MG63 (cell line): ENCODE measurements around the gene SLC4A3. TPM values are rescaled to one million over a fixed set of nuclear protein-coding genes. Genes with fewer than 3 reads are reported as not detected.

Experiments
- DNase-seq: peaks from one replicate; pipeline ENCODE4 v3.0.0-alpha.2; 2020
- H3K27me3 ChIP-seq: fragments of 250-450 bp; sonication (Bioruptor Pico); 2 replicates; pipeline ENCODE4 v1.5.1; 2020; ENCODE audit warnings: mild to moderate bottlenecking, moderate library complexity
- H3K36me3 ChIP-seq: fragments of 250-450 bp; sonication (Bioruptor Pico); 2 replicates; pipeline ENCODE4 v1.5.1; 2020; ENCODE audit warnings: mild to moderate bottlenecking, moderate library complexity
- H3K4me3 ChIP-seq: fragments of 250-450 bp; sonication (Bioruptor Pico); 2 replicates; pipeline ENCODE4 v1.5.1; 2020; ENCODE audit warnings: mild to moderate bottlenecking, moderate library complexity
- H3K9me3 ChIP-seq: fragments of 250-450 bp; sonication (Bioruptor Pico); 2 replicates; pipeline ENCODE4 v1.5.1; 2020; ENCODE audit warnings: mild to moderate bottlenecking, moderate library complexity
- total RNA-seq: library from RNA; depleted of rRNA; stranded (reverse); fragments of >200 nt; shearing (Covaris generic); gene quantifications from 2 replicates; pipeline ENCODE4 v1.2.3, GENCODE V29; 2014; ENCODE audit warnings: low replicate concordance

The SLC4A3 gene
- total RNA-seq, 1 experiment from 2014 or later, result 3.0 TPM

DNA sequence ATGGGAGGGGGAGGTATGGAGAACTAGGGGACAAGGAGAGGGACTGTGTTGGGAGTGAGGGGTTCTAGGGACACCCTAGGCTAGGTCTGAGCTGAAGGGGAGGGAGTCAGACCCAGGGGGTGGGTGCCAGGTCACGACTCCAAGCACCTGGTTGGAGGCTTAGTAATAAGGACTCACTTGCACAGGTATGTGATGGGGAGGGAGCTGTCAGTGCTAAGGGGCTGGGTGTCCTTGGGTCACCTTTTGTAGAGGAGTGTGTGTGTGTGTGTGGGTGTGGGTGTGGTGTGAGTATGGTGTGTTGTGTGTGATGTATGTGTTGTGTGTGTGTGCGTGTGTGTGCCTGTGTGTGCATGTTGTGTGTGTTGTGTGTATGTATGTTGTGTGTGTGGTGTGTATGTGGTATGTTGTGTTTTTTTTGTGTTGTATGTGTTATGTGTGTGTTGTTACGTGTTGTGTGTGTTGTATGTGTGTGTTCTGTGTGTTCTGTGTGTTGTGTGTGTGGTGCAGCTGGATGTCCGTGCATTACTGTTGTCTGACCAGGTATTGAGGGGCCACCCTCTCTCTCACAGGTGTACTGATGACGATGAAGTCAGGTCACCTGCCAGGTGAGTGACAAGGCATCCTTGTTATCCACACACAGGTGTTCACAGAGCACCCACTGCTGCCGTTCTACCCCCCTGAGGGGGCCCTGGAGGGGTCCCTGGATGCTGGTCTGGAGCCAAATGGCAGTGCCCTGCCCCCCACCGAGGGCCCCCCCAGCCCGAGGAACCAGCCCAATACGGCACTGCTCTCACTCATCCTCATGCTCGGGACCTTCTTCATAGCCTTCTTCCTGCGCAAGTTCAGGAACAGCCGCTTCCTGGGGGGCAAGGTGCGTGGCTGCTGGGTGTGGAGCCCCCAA is 9.8 kb downstream of the SLC4A3 start:
- Histone ChIP-seq H3K36me3 (no peaks in the 10 kb centered on the region), H3K27me3 (no peaks in the 10 kb centered on the region), H3K9me3 (no peaks in the 10 kb centered on the region), H3K4me3 (no peak overlapping the region)
- no peak for DNase-seq

DNA sequence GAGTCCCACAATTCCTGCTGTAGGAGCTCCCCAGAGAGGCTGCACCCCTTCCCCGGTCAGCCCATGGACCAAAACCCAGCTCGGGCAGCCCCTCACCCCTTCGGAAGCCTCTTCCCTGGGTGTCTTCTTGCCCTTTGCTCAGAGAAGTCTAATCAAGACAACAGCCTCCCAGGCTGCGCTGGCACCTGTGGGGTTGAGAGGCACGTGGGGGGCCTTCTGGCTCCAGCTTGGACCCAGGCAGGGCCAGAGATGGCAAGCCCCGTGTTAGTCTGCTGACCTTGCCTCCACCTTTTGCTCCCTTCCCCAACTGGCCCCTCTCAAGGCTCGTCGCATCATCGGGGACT is 10.4 kb downstream of the SLC4A3 start:
- H3K27me3 ChIP-seq, result no peaks in the 10 kb centered on the region
- no peak for DNase-seq
- H3K36me3 ChIP-seq, result no peaks in the 10 kb centered on the region
- H3K4me3 ChIP-seq, result no peak overlapping the region
- no peaks in the 10 kb centered on the region for H3K9me3 ChIP-seq

DNA sequence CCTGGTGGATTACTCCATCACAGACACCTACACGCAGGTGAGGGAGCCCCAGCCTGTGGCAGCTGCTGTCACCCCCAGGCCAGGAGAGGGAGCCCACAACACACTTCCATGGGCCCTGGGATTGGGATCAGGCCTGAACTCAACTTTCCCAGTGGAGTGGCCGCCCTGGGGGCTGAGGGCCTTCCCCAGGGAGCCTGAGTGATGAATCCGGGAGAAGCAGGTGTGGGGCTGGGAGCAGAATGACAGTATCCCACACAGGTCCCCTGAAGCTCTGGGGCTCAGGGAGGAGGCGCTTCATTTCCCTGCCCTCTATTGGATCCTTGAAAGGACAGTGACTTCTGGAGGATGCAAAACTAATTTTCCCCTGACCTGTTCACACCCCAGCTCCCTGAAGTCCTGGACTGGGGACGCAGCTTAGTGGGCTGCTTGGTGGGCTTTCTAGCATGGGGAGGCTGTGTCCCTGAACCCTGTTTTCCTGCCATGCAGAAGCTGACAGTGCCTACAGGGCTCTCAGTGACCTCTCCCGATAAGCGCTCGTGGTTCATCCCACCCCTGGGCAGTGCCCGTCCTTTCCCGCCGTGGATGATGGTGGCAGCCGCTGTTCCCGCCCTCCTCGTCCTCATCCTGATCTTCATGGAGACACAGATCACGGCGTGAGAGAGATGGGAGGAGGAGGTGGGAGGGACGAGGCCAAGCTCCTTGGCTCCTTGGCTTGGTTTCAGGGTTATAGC is 11.0 kb downstream of the SLC4A3 start:
- no peak for DNase-seq
- Histone ChIP-seq H3K36me3 (no peaks in the 10 kb centered on the region), H3K9me3 (no peaks in the 10 kb centered on the region), H3K4me3 (no peak overlapping the region), H3K27me3 (no peaks in the 10 kb centered on the region)

DNA sequence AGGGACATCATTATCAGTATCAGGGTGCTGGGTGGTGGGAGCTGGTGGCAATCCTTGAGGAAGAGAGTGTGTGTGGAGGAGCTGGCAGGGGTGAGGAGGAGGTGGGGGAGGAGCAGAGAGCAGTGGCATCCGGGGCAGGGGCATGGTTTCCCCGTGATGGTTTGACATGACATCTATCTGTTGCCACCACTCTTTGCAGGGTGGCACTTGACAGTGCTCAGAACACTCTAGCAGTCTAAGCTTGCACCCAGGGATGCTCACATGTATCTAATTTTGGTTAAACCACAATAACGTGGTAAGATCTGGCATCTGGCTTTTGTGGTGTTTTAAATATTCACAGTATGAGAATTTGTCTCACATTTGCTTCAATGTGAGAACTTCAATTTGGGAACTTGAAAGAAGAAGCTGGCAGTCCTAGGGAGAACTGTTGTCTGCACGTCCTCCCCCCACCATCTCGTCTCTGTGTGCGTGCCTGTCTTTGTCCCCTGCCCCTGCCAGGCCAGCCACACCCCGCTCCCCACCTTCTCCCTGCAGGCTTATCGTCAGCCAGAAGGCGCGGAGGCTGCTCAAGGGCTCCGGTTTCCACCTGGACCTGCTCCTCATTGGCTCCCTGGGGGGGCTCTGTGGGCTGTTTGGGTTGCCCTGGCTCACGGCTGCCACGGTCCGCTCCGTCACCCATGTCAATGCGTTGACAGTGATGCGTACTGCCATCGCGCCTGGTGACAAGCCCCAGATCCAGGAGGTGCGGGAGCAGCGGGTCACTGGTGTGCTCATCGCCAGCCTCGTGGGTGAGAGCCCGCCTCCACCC is 11.7 kb downstream of the SLC4A3 start:
- Histone ChIP-seq H3K9me3 (no peaks in the 10 kb centered on the region), H3K4me3 (no peak overlapping the region), H3K36me3 (no peaks in the 10 kb centered on the region), H3K27me3 (no peaks in the 10 kb centered on the region)
- no peak for DNase-seq

DNA sequence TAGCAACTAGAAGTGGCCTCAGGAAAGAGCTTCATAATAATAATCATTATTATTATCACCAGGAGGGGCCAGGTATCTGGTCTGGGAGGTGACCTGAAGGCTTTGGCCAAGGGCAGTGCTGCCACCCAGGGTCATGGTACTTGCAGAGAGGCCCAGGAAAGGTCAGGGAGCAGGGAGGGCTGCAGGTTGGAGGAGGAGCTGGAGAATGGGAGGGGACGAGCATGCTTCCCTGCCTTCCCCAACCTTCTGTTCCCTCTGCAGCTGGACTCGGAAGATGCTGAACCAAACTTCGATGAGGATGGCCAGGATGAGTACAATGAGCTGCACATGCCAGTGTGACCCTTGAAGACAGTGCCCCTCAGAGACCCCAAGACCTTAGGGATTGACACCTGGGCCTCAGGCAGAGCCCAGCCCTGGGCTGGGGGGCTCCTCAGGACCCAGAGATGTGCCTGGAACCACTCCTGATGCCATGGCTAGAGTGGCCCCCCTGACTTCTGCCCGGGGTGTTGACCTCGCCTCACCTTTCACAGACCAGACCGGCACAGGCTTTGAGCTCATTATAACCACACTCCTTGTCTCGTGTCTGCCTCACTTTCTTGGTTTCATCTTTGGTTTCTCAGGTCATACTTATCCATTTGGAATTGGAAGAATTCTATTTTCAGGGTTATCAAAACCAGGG is 14.1 kb downstream of the SLC4A3 start:
- no peak for DNase-seq
- no peaks in the 10 kb centered on the region for H3K27me3 ChIP-seq
- H3K4me3 ChIP-seq, result no peak overlapping the region
- no peaks in the 10 kb centered on the region for H3K9me3 ChIP-seq
- H3K36me3 ChIP-seq, result no peaks in the 10 kb centered on the region

DNA sequence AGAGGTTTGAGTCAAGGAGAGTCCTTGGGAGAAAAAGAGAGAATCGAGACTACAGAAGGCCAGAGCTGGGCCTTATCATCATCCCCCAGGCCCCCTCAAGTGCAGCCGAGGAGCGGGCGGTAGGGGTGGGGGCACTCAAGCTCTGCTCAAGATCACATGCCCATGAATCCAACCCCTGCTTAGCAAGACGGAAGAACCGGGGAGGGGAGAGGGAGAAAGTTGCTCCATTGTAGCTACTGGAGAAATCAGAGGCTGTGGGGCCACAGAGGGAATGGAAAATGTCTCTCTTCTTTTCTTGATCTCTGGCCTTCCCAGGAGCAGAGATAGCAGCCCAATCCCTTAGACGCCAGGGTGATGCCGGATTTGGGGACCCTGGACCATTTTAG is 14.6 kb downstream of the SLC4A3 start:
- Histone ChIP-seq H3K4me3 (no peak overlapping the region), H3K36me3 (no peaks in the 10 kb centered on the region), H3K9me3 (no peaks in the 10 kb centered on the region), H3K27me3 (no peaks in the 10 kb centered on the region)
- no peak for DNase-seq

DNA sequence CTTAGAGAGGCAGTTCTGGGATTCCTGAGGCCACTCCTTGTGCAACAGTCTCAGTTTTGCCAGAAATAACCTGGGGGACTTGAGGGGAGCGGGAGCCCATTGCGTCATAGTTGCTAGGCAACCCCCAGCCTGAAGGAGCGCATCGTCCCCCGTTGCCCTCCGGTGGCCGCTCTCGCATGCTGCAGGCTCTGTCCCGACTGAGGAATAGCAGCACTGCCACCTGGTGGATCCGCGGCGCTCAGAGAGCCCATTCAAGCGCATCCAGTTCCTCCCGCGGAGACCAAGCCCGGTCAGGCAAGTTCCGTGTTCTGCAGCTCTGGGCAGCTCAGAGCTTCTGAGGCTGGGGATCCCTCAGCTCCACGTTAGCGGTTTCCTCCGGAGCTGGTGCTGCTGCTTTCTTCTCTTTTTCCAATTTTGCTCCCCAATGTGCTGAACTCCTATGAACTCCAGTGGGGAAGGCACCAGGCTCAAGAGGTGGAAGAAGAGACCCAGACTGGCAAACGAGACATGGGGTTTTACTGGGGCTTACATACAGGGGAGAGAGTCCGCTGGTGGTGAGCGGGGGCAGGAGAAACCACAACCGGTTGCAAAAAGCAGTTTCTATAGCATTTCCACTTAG is 15.1 kb downstream of the SLC4A3 start:
- H3K9me3 ChIP-seq, result no peaks in the 10 kb centered on the region
- no peaks in the 10 kb centered on the region for H3K36me3 ChIP-seq
- H3K4me3 ChIP-seq, result no peak overlapping the region
- H3K27me3 ChIP-seq, result no peaks in the 10 kb centered on the region
- DNase-seq, result peak; percentile 92

DNA sequence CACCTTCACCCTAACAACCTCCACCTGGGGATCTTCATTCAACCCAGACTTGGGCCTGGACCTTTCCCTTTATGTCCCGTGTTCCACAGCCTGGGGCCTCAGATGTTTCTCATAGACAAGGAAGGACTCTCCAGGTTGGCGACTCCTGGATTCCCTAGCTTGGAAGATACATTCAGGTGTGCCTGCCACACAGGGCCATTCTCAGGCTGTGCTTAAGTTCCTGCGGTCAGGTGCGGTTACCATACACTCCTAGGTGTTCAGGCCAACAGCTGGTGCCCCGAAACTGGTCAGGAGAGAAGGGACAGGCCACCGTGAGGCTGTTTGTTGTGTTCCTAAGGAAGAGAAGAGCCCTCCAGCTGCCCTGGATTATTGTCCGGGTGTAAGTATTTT is 15.6 kb downstream of the SLC4A3 start:
- Histone ChIP-seq H3K9me3 (no peaks in the 10 kb centered on the region), H3K4me3 (no peak overlapping the region), H3K27me3 (no peaks in the 10 kb centered on the region), H3K36me3 (no peaks in the 10 kb centered on the region)
- no peak for DNase-seq

DNA sequence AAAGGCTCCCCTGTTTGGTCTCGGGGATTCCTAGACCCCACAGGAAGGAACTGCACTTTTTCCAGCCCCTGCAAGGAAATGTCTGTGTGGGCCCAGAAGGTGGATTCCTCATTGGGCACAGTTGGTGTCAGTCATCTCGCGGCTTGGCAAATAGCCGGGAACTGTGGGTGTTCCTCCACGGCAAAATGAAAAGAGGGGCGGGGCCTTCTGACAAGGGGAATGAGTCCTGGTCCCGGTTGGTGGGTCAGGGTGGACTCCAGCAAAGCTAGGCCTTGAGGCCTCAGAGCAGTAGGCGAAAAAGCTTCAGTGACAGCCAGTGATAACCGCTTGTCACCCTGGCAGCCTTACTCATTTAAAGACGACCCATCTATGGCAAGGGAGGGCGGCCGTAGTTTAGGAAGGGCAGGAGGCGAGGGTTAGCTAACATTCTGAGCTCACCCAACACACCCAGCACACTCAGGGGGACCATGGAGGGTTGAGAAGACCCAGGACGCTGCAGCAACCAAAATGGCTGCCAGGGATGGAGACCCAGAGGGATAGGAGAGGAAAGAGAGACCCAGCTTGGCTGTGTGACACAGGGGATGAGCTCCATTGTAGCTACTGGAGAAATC is 16.5 kb downstream of the SLC4A3 start:
- no peak for DNase-seq
- H3K36me3 ChIP-seq, result no peaks in the 10 kb centered on the region
- no peaks in the 10 kb centered on the region for H3K27me3 ChIP-seq
- no peaks in the 10 kb centered on the region for H3K9me3 ChIP-seq
- no peak overlapping the region for H3K4me3 ChIP-seq

DNA sequence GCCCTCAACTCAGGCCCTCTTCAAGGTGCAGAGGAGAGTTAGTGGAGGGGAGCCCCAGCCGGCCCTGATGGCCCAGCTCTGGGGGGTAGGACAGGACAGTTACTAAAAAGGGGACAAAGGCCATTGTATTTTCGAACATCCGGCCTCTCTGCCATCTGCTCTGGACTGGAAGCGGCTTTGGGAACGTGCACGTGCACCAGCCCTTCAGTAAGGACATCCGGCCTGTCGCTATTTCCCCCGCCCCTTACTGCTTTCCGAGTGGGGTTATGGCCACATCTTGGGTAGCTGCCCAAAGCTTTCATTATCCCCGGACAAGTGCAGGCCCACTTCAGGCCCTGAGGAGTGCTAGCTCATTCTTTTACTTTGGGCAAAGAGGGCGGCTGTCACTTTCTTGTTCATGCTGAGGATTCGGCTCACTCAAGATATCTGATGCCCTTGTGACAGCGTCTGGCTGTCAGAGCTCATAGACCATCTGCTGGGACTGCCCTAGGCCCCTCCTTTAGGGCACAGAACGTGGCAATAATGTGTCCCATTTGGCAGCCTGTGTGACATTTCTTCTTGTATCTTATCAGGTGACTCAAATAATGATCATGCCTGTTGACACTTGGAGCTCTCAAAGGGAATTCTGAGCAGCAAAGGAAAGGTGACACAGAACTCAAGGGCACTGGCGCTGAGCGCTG is 17.5 kb downstream of the SLC4A3 start:
- H3K4me3 ChIP-seq, result no peak overlapping the region
- H3K27me3 ChIP-seq, result no peaks in the 10 kb centered on the region
- no peaks in the 10 kb centered on the region for H3K9me3 ChIP-seq
- no peaks in the 10 kb centered on the region for H3K36me3 ChIP-seq
- peak; percentile 21 for DNase-seq

DNA sequence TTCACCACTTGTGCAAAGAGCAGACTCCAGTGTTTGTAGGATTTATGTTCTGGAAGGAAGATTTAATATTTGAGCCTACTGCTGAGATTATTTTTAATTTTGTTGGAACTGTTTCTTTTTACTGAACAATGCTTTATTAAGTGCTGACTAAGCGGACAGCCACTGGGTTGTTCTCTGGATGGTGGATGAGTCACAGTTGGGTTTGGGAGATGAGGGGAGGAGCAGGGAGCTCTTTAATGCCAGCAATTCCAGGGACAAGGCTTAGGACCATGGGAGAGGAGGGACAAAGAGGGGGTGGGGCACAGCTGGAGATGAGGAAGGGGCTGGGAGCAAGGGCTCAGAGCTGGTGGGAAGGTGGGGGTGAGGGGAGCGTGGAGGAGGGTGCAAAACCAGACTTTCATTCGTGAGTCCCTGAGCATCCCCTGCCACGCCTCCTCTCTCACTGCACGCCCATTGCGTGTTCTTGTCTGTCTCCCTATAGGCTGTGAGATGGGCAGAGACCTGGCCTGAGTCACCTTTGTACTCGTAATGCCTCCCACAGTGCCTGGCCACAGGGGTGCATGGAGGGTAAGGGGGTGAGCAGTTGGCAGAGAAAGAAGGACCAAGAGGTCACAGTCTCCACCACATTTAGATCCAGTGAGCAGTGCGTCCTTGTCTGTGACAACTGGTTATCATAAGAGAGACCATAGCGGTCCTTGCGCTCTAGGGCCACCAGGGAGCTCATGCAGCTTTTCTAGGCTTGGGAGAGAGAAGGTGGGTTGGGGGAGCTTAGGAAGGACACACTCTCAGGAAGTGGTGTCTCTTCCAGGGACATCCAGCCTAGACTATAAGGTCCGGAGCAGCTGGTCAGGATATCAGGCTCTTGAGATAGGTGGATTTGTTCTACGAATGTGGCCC is 18.4 kb downstream of the SLC4A3 start:
- Histone ChIP-seq H3K4me3 (no peak overlapping the region), H3K36me3 (no peaks in the 10 kb centered on the region), H3K27me3 (no peaks in the 10 kb centered on the region), H3K9me3 (no peaks in the 10 kb centered on the region)
- DNase-seq, result peak; percentile 74

DNA sequence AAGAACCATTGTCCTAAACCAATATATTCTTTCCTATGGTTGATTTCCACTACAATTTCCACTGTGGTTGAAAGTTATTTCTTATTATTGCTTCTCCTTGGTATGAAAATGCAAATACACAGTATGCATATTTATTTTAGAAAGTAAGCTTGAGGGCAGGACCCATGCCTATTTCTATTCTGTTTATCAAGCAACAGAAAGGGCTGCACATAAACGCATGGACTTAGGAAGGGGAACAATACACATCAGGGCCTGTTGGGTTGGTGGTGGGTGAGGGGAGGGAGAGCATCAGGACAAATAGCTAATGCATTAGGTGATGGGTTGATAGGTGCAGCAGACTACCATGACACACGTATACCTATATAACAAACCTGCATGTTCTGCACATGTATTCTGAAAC is 20.7 kb downstream of the SLC4A3 start:
- H3K36me3 ChIP-seq, result no peaks in the 10 kb centered on the region
- H3K27me3 ChIP-seq, result no peaks in the 10 kb centered on the region
- no peak overlapping the region for H3K4me3 ChIP-seq
- DNase-seq, result no peak
- 0 out of 2 replicates have a peak, but pooled peaks cover 2% of the 10 kb centered on the region for H3K9me3 ChIP-seq

DNA sequence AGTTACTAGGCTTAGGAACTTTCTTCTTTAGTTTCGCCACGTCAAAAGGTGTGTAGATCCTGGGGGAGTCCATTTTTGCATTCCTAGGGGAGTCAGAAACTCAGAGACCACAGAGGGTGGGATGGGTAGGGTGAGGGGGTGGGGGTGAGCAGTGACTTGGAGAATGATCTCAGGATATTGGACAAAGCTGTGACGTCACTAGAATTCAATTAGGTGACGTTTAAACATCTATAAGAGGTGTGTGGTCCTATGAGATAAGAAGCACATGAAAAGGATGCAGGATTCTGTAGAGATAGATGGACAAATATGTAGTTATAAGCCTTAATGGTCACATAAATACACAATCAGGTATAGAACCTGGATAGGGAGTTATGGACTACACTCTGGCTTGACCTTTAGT is 21.5 kb downstream of the SLC4A3 start:
- Histone ChIP-seq H3K4me3 (no peak overlapping the region), H3K36me3 (no peaks in the 10 kb centered on the region), H3K27me3 (no peaks in the 10 kb centered on the region), H3K9me3 (peaks cover 2% of the 10 kb centered on the region; the same call in 1 of the 2 replicates)
- no peak for DNase-seq

DNA sequence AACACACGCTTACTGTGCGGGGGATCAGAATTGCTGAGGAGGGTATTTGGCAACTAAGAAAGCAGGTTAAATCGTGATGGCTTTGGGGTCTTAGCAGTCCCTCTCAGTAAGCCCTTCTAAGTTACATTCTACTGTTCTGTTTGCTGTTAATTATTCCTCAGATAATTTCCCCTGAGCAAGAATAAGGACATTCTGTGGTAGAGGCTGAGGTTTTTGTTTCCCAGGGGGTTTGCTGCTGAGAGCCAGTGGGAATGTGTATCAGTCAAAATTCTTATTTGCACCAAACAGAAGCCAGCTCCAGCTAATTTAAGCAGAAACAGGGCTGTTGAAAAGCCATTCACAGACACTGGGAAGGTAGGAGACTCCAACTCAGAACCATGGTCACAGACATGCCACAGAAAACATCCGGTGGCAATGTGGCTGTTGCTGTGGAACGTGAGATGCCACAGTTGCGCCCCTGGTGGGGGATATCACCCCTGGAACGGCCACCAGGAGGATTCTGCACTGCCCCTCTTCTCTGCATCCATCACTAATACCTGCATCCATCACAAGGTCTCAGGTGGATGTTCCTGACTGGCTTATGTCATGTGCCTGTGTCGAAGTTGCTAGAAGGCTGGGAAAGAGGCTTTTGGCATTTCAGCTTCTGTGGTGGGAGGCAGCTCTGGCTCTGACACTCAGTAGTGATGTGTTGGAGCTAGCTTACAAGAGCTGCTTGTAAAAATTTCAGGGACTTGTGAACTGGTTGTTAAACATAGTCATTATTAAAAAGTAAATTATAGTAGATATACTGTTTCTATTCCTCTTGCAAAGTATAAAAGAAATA is 23.2 kb downstream of the SLC4A3 start:
- peaks cover 8% of the 10 kb centered on the region for H3K9me3 ChIP-seq
- DNase-seq, result no peak
- no peaks in the 10 kb centered on the region for H3K27me3 ChIP-seq
- no peak overlapping the region for H3K4me3 ChIP-seq
- H3K36me3 ChIP-seq, result no peaks in the 10 kb centered on the region
